Ovary (tissue), 9 donors: ENCODE measurements around the gene SLC22A23. TPM values are rescaled to one million over a fixed set of nuclear protein-coding genes. Genes with fewer than 3 reads are reported as not detected.

Source experiments
- DNase-seq, 5 donors: peaks; one replicate each; pipeline ENCODE4 v3.0.0-alpha.2; 2019 to 2020
- H3K27ac ChIP-seq, 2 donors: fragments of 200-600 bp; one replicate each; pipeline versions ENCODE4 v1.5.1 to v1.8.0; 2019 to 2022
- H3K27me3 ChIP-seq: fragments of 200-600 bp; one replicate; pipeline ENCODE4 v1.8.0; 2022
- H3K36me3 ChIP-seq: fragments of 200-600 bp; sonication (generic); one replicate; pipeline ENCODE4 v1.5.1; 2019
- H3K4me1 ChIP-seq: one replicate; pipeline ENCODE4 v1.8.1; 2013; ENCODE audit warnings: mild to moderate bottlenecking, moderate library complexity; ENCODE audit not compliant: insufficient read depth
- H3K4me3 ChIP-seq: fragments of 200-600 bp; sonication (generic); one replicate; pipeline ENCODE4 v1.5.1; 2017
- H3K9me3 ChIP-seq, 2 donors: fragments of 200-600 bp in 1 of 2; sonication (generic) in 1 of 2; one replicate each; pipeline versions ENCODE4 v1.5.1 to v1.8.1; 2013 to 2019; ENCODE audit warnings: mild to moderate bottlenecking in 1 of 2, moderate library complexity in 1 of 2
- CTCF ChIP-seq, 3 donors: fragments of 450-650 bp in 2 of 3; fragments of 200-600 bp in 1 of 3; IDR thresholded peaks; one replicate each; pipeline versions ENCODE4 v1.5.1 to v1.8.0; 2016 to 2022; ENCODE audit warnings: antibody characterized with exemption in 3 of 3, mild to moderate bottlenecking in 1 of 3
- EP300 ChIP-seq: sonication (generic); formaldehyde crosslinking; IDR thresholded peaks from one replicate; pipeline ENCODE4 v1.6.1; 2017; ENCODE audit warnings: antibody characterized with exemption
- POLR2A ChIP-seq: fragments of 450-650 bp; IDR thresholded peaks from one replicate; pipeline ENCODE4 v1.6.1; 2017; ENCODE audit warnings: antibody characterized with exemption, mild to moderate bottlenecking, moderate library complexity
- WGBS, 3 donors: extraction: QIAGEN DNeasy Blood & Tissue Kit in 1 of 3; methylation state at CpG; one replicate each; pipeline versions ENCODE4 v1.1.5 to v1.1.7; 2013 to 2017; 5-methylcytosine and 5-hydroxymethylcytosine counted together
- intact Hi-C, 4 donors: fragments of 100-400 bp; cut with DNase I; formaldehyde crosslinking; loops; one replicate each; pipeline versions ENCODE4 v1.11.0 to v1.15.1; 2022 to 2023
- polyA plus RNA-seq, 2 donors: library from polyadenylated mRNA; stranded (reverse); fragments of 200-250 nt in 1 of 2; fragments of 350-450 nt in 1 of 2; fragmentation: Illumina TruSeq in 1 of 2; extraction: RNeasy Lipid Tissue Mini Kit (QIAGEN cat#74804) in 1 of 2; gene quantifications; one replicate each; pipeline ENCODE4 v1.2.3, GENCODE V29; 2013 to 2014
- total RNA-seq, 7 donors: library from RNA; depleted of rRNA in 2 of 7; stranded (reverse); fragments of >200 nt in 2 of 7; fragmentation: NEBNext Ultra II Directional in 3 of 7; extraction: Animal tissue kit (Norgen Biotek cat#: 25700) in 3 of 7; gene quantifications; one replicate each; pipeline versions ENCODE4 v1.1.0 to v1.2.4, GENCODE V29; 2016 to 2023
- donor health status: DM: no; HTN: no; CAD: no; lungs with moderate emphysema.
- donor health status: DM: no; HTN: no; CAD: no.
- donor health status: Bipolar disorder and iron deficiency.
- donor health status: DM: yes; HTN: yes; CAD: no.
- donor health status: DM: no; HTN: no; CAD: no.
- donor health status: DM: yes; HTN: yes; CAD: no.

The SLC22A23 gene
- total and polyA plus RNA-seq, 9 donors, result 2.3 to 31.0 (median 5.2) TPM

GRCh38 chr6:3273707-3274521 lies 182.9 kb downstream of the SLC22A23 start:
- H3K9me3 ChIP-seq, result no peaks in the 10 kb centered on the region
- DNase-seq, result no peak
- H3K4me1 ChIP-seq, result no peaks in the 10 kb centered on the region
- no peaks in the 10 kb centered on the region for H3K27me3 ChIP-seq
- no peak overlapping the region for H3K4me3 ChIP-seq
- no peaks in the 10 kb centered on the region for H3K36me3 ChIP-seq
- H3K27ac ChIP-seq, result no peak overlapping the region
- intact Hi-C loops, result loop anchor here in 3 of 4 donors (10.0 kb wide), 2 partner anchors 181 to 721 kb away; partner anchors contain the start of gene SLC22A23 (in 1 of the 3)
- TF ChIP-seq EP300 (no peak), POLR2A (no peak), CTCF (IDR thresholded peaks at IDR 0.05) (no peak)
- WGBS, 3 donors, result 79 to 84% (median 80%) methylated on average over 9 of the region's 9 CpGs

- TF ChIP-seq EP300 (no peak), CTCF (IDR thresholded peaks at IDR 0.05) (no peak), POLR2A (no peak)
- Histone ChIP-seq H3K9me3 (no peaks in the 10 kb centered on the region), H3K27me3 (no peaks in the 10 kb centered on the region), H3K27ac (no peak overlapping the region), H3K36me3 (no peaks in the 10 kb centered on the region), H3K4me1 (no peaks in the 10 kb centered on the region), H3K4me3 (no peak overlapping the region)
- intact Hi-C loops, result loop anchor here in 3 of 4 donors (10.0 kb wide), 2 partner anchors 182 to 722 kb away; partner anchors contain the start of gene SLC22A23 (in 1 of the 3)
- DNase-seq, result no peak
- 91 to 94% (median 92%) methylated on average over 32 of the region's 32 CpGs for WGBS, 3 donors
These were observed 183.8 kb downstream of the SLC22A23 start for GRCh38 chr6:3272911-3273547.

GRCh38 chr6:3271756-3272155 lies 185.1 kb downstream of the SLC22A23 start:
- Histone ChIP-seq H3K4me1 (no peaks in the 10 kb centered on the region), H3K27me3 (no peaks in the 10 kb centered on the region), H3K27ac (no peak overlapping the region), H3K36me3 (no peaks in the 10 kb centered on the region), H3K4me3 (no peak overlapping the region), H3K9me3 (no peaks in the 10 kb centered on the region)
- WGBS, 3 donors, result 82 to 92% (median 91%) methylated on average over 13 of the region's 13 CpGs
- intact Hi-C loops, result loop anchor here in 3 of 4 donors (10.0 kb wide), 2 partner anchors 183 to 723 kb away; partner anchors contain the start of gene SLC22A23 (in 1 of the 3)
- no peak for TF ChIP-seq CTCF (IDR thresholded peaks at IDR 0.05)
- TF ChIP-seq POLR2A, result no peak
- TF ChIP-seq EP300, result no peak
- no peak for DNase-seq

- peak in 1 of 5 donors; percentile 44 for DNase-seq
- Histone ChIP-seq H3K36me3 (no peaks in the 10 kb centered on the region), H3K9me3 (no peaks in the 10 kb centered on the region), H3K27ac (peak overlapping the region in 1 of 2 donors; percentile 43), H3K4me3 (no peak overlapping the region), H3K4me1 (no peaks in the 10 kb centered on the region), H3K27me3 (no peaks in the 10 kb centered on the region)
- 84 to 87% (median 85%) methylated on average over 15 of the region's 15 CpGs for WGBS, 3 donors
- no peak for TF ChIP-seq POLR2A
- TF ChIP-seq CTCF (IDR thresholded peaks at IDR 0.05), result no peak
- no peak for TF ChIP-seq EP300
- intact Hi-C loops, result loop anchor here in 3 of 4 donors (10.0 kb wide), 2 partner anchors 185 to 725 kb away; partner anchors contain the start of gene SLC22A23 (in 1 of the 3)
These were observed 186.6 kb downstream of the SLC22A23 start for GRCh38 chr6:3270258-3270657.
